NT2/D1 (cell line): Measurements from ENCODE around the gene DAAM1.

Experiments
- DNase-seq: peaks from one replicate; pipeline ENCODE4 v3.0.0-alpha.2; 2011; ENCODE audit warnings: low read depth, low spot score
- H3K27me3 ChIP-seq: 2 replicates; pipeline ENCODE4 v1.6.0; 2011; ENCODE audit warnings: mild to moderate bottlenecking; ENCODE audit not compliant: insufficient read length, insufficient read depth
- H3K36me3 ChIP-seq: 2 replicates; pipeline ENCODE4 v1.6.1; 2011; ENCODE audit warnings: mild to moderate bottlenecking, low read length, mixed read lengths; ENCODE audit not compliant: insufficient read depth, insufficient read length
- H3K4me1 ChIP-seq: 2 replicates; pipeline ENCODE4 v1.5.1; 2011; ENCODE audit not compliant: insufficient read depth, insufficient read length
- H3K4me3 ChIP-seq: 2 replicates; pipeline ENCODE4 v1.5.1; 2011; ENCODE audit warnings: low read depth; ENCODE audit not compliant: insufficient read length
- H3K9ac ChIP-seq: 2 replicates; pipeline ENCODE4 v1.6.0; 2011; ENCODE audit warnings: low read depth; ENCODE audit not compliant: insufficient read length
- H3K9me3 ChIP-seq: 2 replicates; pipeline ENCODE4 v1.5.1; 2011; ENCODE audit warnings: mild to moderate bottlenecking, low read length; ENCODE audit not compliant: insufficient read depth
- SUZ12 ChIP-seq: IDR thresholded peaks from 2 replicates; pipeline ENCODE4 v1.6.1; 2011; ENCODE audit not compliant: insufficient read length, insufficient read depth; ENCODE audit errors: extremely low read depth
- YY1 ChIP-seq: IDR thresholded peaks from 2 replicates; pipeline ENCODE4 v1.6.1; 2011; ENCODE audit not compliant: insufficient read length, insufficient read depth
- ZNF274 ChIP-seq: IDR thresholded peaks from 2 replicates; pipeline ENCODE4 v1.6.1; 2011; ENCODE audit warnings: mild to moderate bottlenecking, low read depth, low read length

Gene DAAM1

GRCh38 chr14:59360923-59361794, 172.7 kb downstream of the DAAM1 start:
- H3K9me3 ChIP-seq: no peaks in the 10 kb centered on the region
- peaks cover 12% of the 10 kb centered on the region for H3K36me3 ChIP-seq
- DNase-seq: no peak
- H3K4me3 ChIP-seq: no peak overlapping the region
- H3K9ac ChIP-seq: no peak overlapping the region
- no peaks in the 10 kb centered on the region for H3K4me1 ChIP-seq
- TF ChIP-seq SUZ12: no peak
- no peak for TF ChIP-seq YY1
- TF ChIP-seq ZNF274: no peak
- no peaks in the 10 kb centered on the region for H3K27me3 ChIP-seq

DNA sequence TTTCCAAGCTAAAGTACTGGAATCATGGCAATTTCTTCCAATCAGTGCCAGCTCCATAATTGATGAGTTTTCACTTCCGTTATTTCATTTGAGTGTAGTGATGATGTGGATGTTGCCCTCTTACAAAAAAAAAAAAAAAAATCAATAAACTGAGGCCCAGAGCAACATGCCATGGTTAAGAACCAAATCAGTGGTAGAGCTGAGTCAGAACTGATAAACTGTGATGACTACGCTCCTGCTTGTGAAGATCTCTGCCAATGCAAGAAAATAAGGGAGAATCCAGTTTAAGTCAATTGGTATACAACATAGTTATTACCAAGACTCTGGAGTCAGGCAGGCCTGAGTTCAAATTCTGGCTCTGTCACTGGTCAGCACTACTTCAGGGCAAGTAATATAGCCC, 174.0 kb downstream of the DAAM1 start:
- H3K4me1 ChIP-seq: no peaks in the 10 kb centered on the region
- TF ChIP-seq SUZ12: no peak
- TF ChIP-seq ZNF274: no peak
- no peak for TF ChIP-seq YY1
- H3K36me3 ChIP-seq: peaks cover 9% of the 10 kb centered on the region
- no peaks in the 10 kb centered on the region for H3K27me3 ChIP-seq
- no peak overlapping the region for H3K9ac ChIP-seq
- no peaks in the 10 kb centered on the region for H3K9me3 ChIP-seq
- no peak for DNase-seq
- H3K4me3 ChIP-seq: no peak overlapping the region

DNA sequence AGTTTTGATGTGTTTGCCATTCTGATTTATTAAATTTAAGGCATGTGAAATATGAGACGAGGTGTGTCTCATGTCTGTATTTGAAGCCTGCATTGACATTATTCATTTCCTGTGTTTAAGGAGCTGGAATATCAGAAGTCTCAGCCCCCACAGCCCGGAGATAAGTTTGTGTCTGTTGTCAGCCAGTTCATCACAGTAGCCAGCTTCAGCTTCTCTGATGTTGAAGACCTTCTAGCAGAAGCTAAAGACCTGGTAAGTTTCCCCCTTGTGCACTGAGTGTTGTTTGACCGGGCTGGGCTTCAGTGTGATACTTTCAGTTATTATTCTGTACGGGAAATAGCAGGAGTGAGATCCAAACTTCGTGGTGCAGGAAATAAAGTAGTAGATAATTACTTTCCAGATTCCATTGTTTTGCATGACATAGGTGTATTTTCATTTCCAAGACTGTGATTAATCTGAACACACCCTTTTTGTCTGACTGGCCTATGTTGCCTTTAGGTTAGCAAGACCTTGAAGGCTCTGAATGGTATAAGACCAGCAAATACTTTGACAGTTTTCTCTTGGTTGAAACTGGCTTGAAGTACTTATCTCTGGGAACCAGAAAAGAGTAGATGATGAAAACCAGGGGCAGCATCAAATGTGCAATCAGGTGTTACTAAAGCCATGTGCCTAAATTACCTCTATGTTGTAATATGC, 175.2 kb downstream of the DAAM1 start:
- peaks cover 13% of the 10 kb centered on the region for H3K36me3 ChIP-seq
- no peak overlapping the region for H3K4me3 ChIP-seq
- H3K4me1 ChIP-seq: no peaks in the 10 kb centered on the region
- DNase-seq: no peak
- H3K9me3 ChIP-seq: no peaks in the 10 kb centered on the region
- no peak overlapping the region for H3K9ac ChIP-seq
- TF ChIP-seq SUZ12: no peak
- no peaks in the 10 kb centered on the region for H3K27me3 ChIP-seq

- no peak overlapping the region for H3K4me3 ChIP-seq
- peaks cover 5% of the 10 kb centered on the region for H3K36me3 ChIP-seq
- no peaks in the 10 kb centered on the region for H3K4me1 ChIP-seq
- no peaks in the 10 kb centered on the region for H3K27me3 ChIP-seq
- DNase-seq: no peak
- H3K9ac ChIP-seq: no peak overlapping the region
- TF ChIP-seq YY1: no peak
- H3K9me3 ChIP-seq: no peaks in the 10 kb centered on the region
Measured at GRCh38 chr14:59370158-59370742, 181.8 kb downstream of the DAAM1 start.

DNA sequence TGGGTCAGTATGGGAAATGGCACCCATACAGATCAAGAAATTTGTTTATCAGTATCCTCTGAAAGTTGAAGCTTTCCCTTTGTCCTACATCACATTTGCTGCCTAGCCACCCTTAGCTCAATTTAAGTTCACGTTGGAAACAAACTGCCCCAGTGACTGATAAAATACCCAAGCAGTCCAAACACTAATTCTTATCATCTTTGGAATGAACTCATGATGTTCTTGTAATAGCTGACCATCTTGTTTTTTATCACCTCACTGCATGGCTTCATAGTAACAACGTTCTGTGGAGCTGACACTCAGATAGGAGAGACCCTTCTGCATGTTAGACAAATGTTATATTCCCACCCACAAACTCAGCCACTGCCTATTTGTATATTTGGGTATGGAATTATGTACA, 183.3 kb downstream of the DAAM1 start:
- Histone ChIP-seq H3K4me3 (no peak overlapping the region), H3K27me3 (no peaks in the 10 kb centered on the region), H3K9me3 (no peaks in the 10 kb centered on the region), H3K36me3 (peaks cover 5% of the 10 kb centered on the region), H3K4me1 (no peaks in the 10 kb centered on the region), H3K9ac (no peak overlapping the region)
- no peak for DNase-seq
- TF ChIP-seq SUZ12 (no peak), ZNF274 (no peak), YY1 (no peak)

GRCh38 chr14:59374048-59374447, 185.6 kb downstream of the DAAM1 start:
- TF ChIP-seq SUZ12 (no peak), ZNF274 (no peak)
- Histone ChIP-seq H3K4me3 (no peak overlapping the region), H3K36me3 (no peaks in the 10 kb centered on the region), H3K27me3 (no peaks in the 10 kb centered on the region), H3K9me3 (no peaks in the 10 kb centered on the region), H3K4me1 (no peaks in the 10 kb centered on the region), H3K9ac (no peak overlapping the region)
- no peak for DNase-seq

DNA sequence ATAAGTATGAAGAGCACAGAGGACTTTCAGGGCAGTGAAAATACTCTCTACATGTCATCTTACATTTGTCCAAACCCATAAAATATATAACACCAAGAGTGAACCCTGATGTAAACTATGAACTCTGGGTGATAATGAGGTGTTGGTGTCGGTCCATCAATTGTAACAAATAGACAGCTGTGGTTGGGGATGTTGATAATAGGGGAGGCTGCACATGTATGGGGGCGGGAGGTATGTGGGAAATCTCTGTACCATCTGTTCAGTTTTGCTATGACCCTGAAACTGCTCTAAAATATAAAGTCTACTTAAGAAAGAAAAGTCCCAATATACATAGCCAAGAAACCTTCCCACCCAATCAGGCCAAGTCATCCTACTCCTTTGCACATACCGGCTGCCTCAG, 188.2 kb downstream of the DAAM1 start:
- Histone ChIP-seq H3K4me3 (no peak overlapping the region), H3K36me3 (no peaks in the 10 kb centered on the region), H3K4me1 (no peaks in the 10 kb centered on the region), H3K9ac (no peak overlapping the region), H3K27me3 (no peaks in the 10 kb centered on the region), H3K9me3 (no peaks in the 10 kb centered on the region)
- TF ChIP-seq YY1: no peak
- TF ChIP-seq SUZ12: no peak
- no peak for TF ChIP-seq ZNF274
- DNase-seq: no peak
